Endothelial cell of umbilical vein (primary cell): ENCODE data around the gene GABRA4. TPM values are rescaled to one million over a fixed set of nuclear protein-coding genes. Genes with fewer than 3 reads are reported as not detected.

ENCODE experiments used
- BruUV-seq: library from RNA; stranded (reverse); fragments of 400-500 nt; replicated peaks from 2 replicates; lab custom pipeline; 2021; lab: Mats Ljungman, UMichigan
- CTCF ChIA-PET: fragments of 300-600, 350-600 bp; sonication (Branson Sonifier 250); formaldehyde crosslinking; loops from one replicate; lab custom pipeline; 2021; ENCODE audit warnings: antibody characterized with exemption, inconsistent platforms; lab: Charles Lee
- POLR2A ChIA-PET: fragments of 300-600, 350-600 bp; sonication (Branson Sonifier 250); formaldehyde crosslinking; loops from one replicate; lab custom pipeline; 2021; ENCODE audit warnings: antibody characterized with exemption, inconsistent platforms; lab: Charles Lee
- DNase-seq: peaks from one replicate; pipeline ENCODE4 v3.0.0-alpha.2; 2011; ENCODE audit warnings: low read depth, low spot score
- FAIRE-seq: peaks from 2 replicates; lab custom pipeline; 2011; peaks lifted over from hg19 to GRCh38; lab: Jason Lieb, UNC
- H2AFZ ChIP-seq: 2 replicates; pipeline ENCODE4 v1.6.0; 2012; ENCODE audit warnings: low read depth, low read length, control low read depth, inconsistent platforms
- H3K27ac ChIP-seq: 2 replicates; pipeline ENCODE4 v1.5.1; 2011; ENCODE audit warnings: low read depth, mild to moderate bottlenecking, control low read depth, low read length, moderate library complexity; ENCODE audit not compliant: insufficient read depth
- H3K27me3 ChIP-seq, 2 experiments: 2 replicates each; pipeline versions ENCODE4 v1.6.0 to v1.6.1; 2011; ENCODE audit warnings: low read length in 2 of 2, mixed read lengths in 1 of 2; ENCODE audit not compliant: control insufficient read depth in 2 of 2, insufficient read depth in 2 of 2
- H3K36me3 ChIP-seq, 2 experiments: 2 replicates in 1 of 2; 3 replicates in 1 of 2; pipeline ENCODE4 v1.5.1; 2011; ENCODE audit warnings: low read length in 2 of 2, mild to moderate bottlenecking in 1 of 2, moderate library complexity in 1 of 2; ENCODE audit not compliant: control insufficient read depth in 2 of 2, insufficient read depth in 2 of 2; ENCODE audit errors: extremely low read depth in 1 of 2
- H3K4me1 ChIP-seq: 3 replicates; pipeline ENCODE4 v1.5.1; 2011; ENCODE audit warnings: mild to moderate bottlenecking, low read length; ENCODE audit not compliant: control insufficient read depth, insufficient read depth; ENCODE audit errors: extremely low read depth
- H3K4me2 ChIP-seq: 2 replicates; pipeline ENCODE4 v1.6.1; 2011; ENCODE audit warnings: low read length, control low read depth, mixed read lengths; ENCODE audit not compliant: insufficient read depth
- H3K4me3 ChIP-seq, 3 experiments: fragments of 200-600 bp in 1 of 3; sonication (generic), shearing (Covaris generic) in 1 of 3; replicated peaks in 1 of 3; 2 replicates each; pipeline ENCODE4 v1.5.1; 2011 to 2016; ENCODE audit warnings: control low read depth in 3 of 3, low read length in 3 of 3, mild to moderate bottlenecking in 2 of 3, inconsistent platforms in 1 of 3, low read depth in 1 of 3, moderate library complexity in 1 of 3; ENCODE audit not compliant: insufficient read depth in 1 of 3
- H3K79me2 ChIP-seq: 2 replicates; pipeline ENCODE4 v1.6.0; 2012; ENCODE audit warnings: low read length, inconsistent platforms; ENCODE audit not compliant: control insufficient read depth, insufficient read depth
- H3K9ac ChIP-seq: replicated peaks from 2 replicates; pipeline ENCODE3; 2011; ENCODE audit warnings: low read length, control low read depth; ENCODE audit not compliant: insufficient read depth; ENCODE audit errors: extremely low read depth
- H3K9me1 ChIP-seq: replicated peaks from 3 replicates; pipeline ENCODE4 v1.6.0; 2011; ENCODE audit warnings: mild to moderate bottlenecking, low read length; ENCODE audit not compliant: control insufficient read depth, insufficient read depth; ENCODE audit errors: extremely low read depth
- H3K9me3 ChIP-seq: replicated peaks from 2 replicates; pipeline ENCODE4 v1.5.1; 2012; ENCODE audit warnings: low read length, inconsistent platforms; ENCODE audit not compliant: control insufficient read depth, insufficient read depth
- H4K20me1 ChIP-seq: replicated peaks from 2 replicates; pipeline ENCODE3; 2011; ENCODE audit warnings: mild to moderate bottlenecking, low read length; ENCODE audit not compliant: control insufficient read depth, insufficient read depth; ENCODE audit errors: extremely low read depth
- EZH2 ChIP-seq: IDR thresholded peaks from 2 replicates; pipeline ENCODE4 v1.6.1; 2012; ENCODE audit warnings: borderline replicate concordance, low read depth, mild to moderate bottlenecking, moderate library complexity, low read length, inconsistent platforms; ENCODE audit not compliant: severe bottlenecking
- FOS ChIP-seq: IDR thresholded peaks from 2 replicates; pipeline ENCODE4 v1.6.1; 2011; ENCODE audit warnings: mild to moderate bottlenecking, low read length, moderate library complexity, borderline replicate concordance; ENCODE audit not compliant: insufficient read depth
- JUN ChIP-seq: IDR thresholded peaks from 2 replicates; pipeline ENCODE4 v1.6.1; 2011; ENCODE audit warnings: borderline replicate concordance, low read depth; ENCODE audit not compliant: insufficient read length, insufficient read depth
- MYC ChIP-seq: IDR thresholded peaks from one replicate; pipeline ENCODE4 v1.6.1; 2011; ENCODE audit warnings: mild to moderate bottlenecking, low read depth, low read length
- POLR2AphosphoS5 ChIP-seq: IDR thresholded peaks from 2 replicates; pipeline ENCODE4 v1.6.1; 2012; ENCODE audit warnings: low read depth, mild to moderate bottlenecking, control low read depth, low read length, moderate library complexity; ENCODE audit not compliant: insufficient read depth
- dilution Hi-C: fragments of 300-500 bp; cut with MboI; formaldehyde crosslinking; loops from one replicate; pipeline ENCODE4 v1.15.0; 2019; ENCODE audit warnings: low sequenced_read_pairs; ENCODE audit not compliant: extremely low pct_ligation_motif_present
- intact Hi-C: fragments of 100-400 bp; cut with micrococcal nuclease; formaldehyde crosslinking; loops from one replicate; pipeline ENCODE4 v1.10.0; 2022
- polyA plus RNA-seq, 4 experiments: library from polyadenylated mRNA; depleted of rRNA in 3 of 4; stranded (reverse) in 3 of 4; unstranded in 1 of 4; fragments of >200 nt; gene quantifications; 2 replicates each; pipeline versions ENCODE4 v1.2.1 to v1.2.3, GENCODE V29; 2011 to 2012; ENCODE audit warnings: missing spikeins in 1 of 4
- total RNA-seq: library from RNA; stranded (reverse); gene quantifications from 2 replicates; pipeline ENCODE4 v1.2.3, GENCODE V29; 2021
- TF ChIP-seq, protein P1 (sequence below), 2 donors: IDR thresholded peaks; 1 replicate in 1 of 2; 2 replicates in 1 of 2; pipeline ENCODE4 v1.5.1; 2011; ENCODE audit warnings: low read length in 2 of 2, mild to moderate bottlenecking in 2 of 2, moderate library complexity in 2 of 2, control low read depth in 1 of 2, inconsistent platforms in 1 of 2, low read depth in 1 of 2; ENCODE audit not compliant: insufficient read depth in 1 of 2; ENCODE audit errors: extremely low read depth in 1 of 2

Gene GABRA4
- total and polyA plus RNA-seq, 2 donors (not counting 3 experiments of a cell fraction or from before 2014, with no cell fraction given): not detected

DNA sequence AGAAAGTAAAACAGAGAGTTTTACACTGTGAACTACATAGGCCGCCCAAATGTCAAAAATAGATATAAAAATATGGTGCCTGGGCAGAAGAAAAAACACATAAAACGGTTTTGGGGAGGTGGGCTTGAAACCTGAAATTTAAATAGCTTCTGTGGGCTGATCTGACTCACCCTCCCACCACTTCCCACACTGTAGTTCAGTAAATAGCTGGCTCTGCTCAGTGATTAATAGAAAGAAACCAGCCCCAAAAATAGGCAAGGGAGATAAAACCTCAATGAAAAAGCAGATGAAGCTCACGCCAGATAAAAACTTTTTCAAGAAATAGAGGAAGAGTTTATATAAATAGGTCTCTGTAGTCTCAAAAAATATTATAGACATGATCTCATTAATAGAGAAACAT is 71.2 kb downstream of the GABRA4 start:
- no peaks in the 10 kb centered on the region for H3K27me3 ChIP-seq
- H3K36me3 ChIP-seq: no peaks in the 10 kb centered on the region
- no peaks in the 10 kb centered on the region for H4K20me1 ChIP-seq
- H3K9me1 ChIP-seq: no peaks in the 10 kb centered on the region
- no peak overlapping the region for H3K27ac ChIP-seq
- H2AFZ ChIP-seq: no peak overlapping the region
- dilution Hi-C loops (no loop called here), intact Hi-C loops (no loop called here)
- no peaks in the 10 kb centered on the region for H3K9me3 ChIP-seq
- no peak overlapping the region for H3K4me2 ChIP-seq
- H3K4me3 ChIP-seq: no peak overlapping the region
- TF ChIP-seq, protein P1, sequence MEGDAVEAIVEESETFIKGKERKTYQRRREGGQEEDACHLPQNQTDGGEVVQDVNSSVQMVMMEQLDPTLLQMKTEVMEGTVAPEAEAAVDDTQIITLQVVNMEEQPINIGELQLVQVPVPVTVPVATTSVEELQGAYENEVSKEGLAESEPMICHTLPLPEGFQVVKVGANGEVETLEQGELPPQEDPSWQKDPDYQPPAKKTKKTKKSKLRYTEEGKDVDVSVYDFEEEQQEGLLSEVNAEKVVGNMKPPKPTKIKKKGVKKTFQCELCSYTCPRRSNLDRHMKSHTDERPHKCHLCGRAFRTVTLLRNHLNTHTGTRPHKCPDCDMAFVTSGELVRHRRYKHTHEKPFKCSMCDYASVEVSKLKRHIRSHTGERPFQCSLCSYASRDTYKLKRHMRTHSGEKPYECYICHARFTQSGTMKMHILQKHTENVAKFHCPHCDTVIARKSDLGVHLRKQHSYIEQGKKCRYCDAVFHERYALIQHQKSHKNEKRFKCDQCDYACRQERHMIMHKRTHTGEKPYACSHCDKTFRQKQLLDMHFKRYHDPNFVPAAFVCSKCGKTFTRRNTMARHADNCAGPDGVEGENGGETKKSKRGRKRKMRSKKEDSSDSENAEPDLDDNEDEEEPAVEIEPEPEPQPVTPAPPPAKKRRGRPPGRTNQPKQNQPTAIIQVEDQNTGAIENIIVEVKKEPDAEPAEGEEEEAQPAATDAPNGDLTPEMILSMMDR (IDR thresholded peaks at IDR 0.05; ENCODE audit: extremely low read depth in 1 of 2, insufficient read depth in 1 of 2, low read depth in 1 of 2, low read length in 2 of 2): no peak
- no peak for TF ChIP-seq MYC
- no peak for TF ChIP-seq EZH2
- TF ChIP-seq FOS: no peak
- TF ChIP-seq POLR2AphosphoS5: no peak
- no peak for FAIRE-seq
- BruUV-seq: no TSS peak
- no peaks in the 10 kb centered on the region for H3K79me2 ChIP-seq
- ChIA-PET CTCF (interaction anchor here (0.6 to 1.6 kb wide), 2 partner anchors 10 to 201 kb away, joined by 3 to 7 read pairs; no protein-coding TSS in a partner anchor), POLR2A (no interaction called here)
- H3K4me1 ChIP-seq: no peaks in the 10 kb centered on the region
- H3K9ac ChIP-seq: no peak overlapping the region
- no peak for DNase-seq

DNA sequence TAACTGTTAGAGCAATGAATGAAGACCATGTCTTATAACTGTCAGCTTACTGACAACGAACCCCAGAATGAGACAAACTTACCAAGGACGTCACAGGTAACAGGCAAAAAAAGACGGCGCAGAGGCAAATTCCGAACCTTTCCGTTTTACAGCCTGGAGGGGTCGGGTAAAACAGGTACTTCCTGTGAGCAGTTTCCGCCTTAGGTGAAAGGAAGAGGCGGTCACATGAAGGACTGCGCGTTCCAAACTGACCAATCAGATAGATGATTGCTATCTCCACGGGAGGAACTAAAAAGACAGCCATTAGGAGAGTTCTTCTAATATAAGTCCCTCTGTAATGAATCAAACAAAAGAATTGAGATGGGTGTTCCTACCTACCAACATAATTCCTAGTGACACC is 84.3 kb downstream of the GABRA4 start, which contains the start of gene COX7B2:
Gene COX7B2, minus strand, starts transcription at position 168 of the 400 bp plus-strand sequence. CDS start 174,053 bp downstream, outside the sequence.
- Histone ChIP-seq H3K27ac (no peak within 1 kb of the TSS), H3K9me1 (no peaks in the 10 kb centered on the region), H3K9me3 (no peaks in the 10 kb centered on the region), H2AFZ (no peak within 1 kb of the TSS), H3K4me2 (no peak within 1 kb of the TSS), H3K79me2 (no peaks in the 10 kb centered on the region), H3K36me3 (no peaks in the 10 kb centered on the region), H3K27me3 (no peaks in the 10 kb centered on the region), H3K9ac (no peak within 1 kb of the TSS), H4K20me1 (no peaks in the 10 kb centered on the region), H3K4me1 (no peaks in the 10 kb centered on the region), H3K4me3 (no peak within 1 kb of the TSS)
- dilution Hi-C loops: no loop called here
- CTCF ChIA-PET: no interaction called here
- intact Hi-C loops: no loop called here
- FAIRE-seq: no peak
- POLR2A ChIA-PET: no interaction called here
- BruUV-seq: no TSS peak
- no peak for TF ChIP-seq JUN
- TF ChIP-seq POLR2AphosphoS5: no peak
- TF ChIP-seq FOS: no peak
- no peak for DNase-seq
